TTC549 (cell line): ENCODE data around the gene UQCRHL.
A peak's percentile ranks its signal among the peaks of the same experiment; 100 is the strongest.
"Not testable (repeated sequence)": the region's sequence is repeated elsewhere in the genome, so short reads cannot be mapped to it uniquely, and the experiment has no call there.

Experiments used
- FAIRE-seq: peaks from 2 replicates; lab custom pipeline; 2012; peaks lifted over from hg19 to GRCh38; lab: Jason Lieb, UNC

Gene UQCRHL

DNA sequence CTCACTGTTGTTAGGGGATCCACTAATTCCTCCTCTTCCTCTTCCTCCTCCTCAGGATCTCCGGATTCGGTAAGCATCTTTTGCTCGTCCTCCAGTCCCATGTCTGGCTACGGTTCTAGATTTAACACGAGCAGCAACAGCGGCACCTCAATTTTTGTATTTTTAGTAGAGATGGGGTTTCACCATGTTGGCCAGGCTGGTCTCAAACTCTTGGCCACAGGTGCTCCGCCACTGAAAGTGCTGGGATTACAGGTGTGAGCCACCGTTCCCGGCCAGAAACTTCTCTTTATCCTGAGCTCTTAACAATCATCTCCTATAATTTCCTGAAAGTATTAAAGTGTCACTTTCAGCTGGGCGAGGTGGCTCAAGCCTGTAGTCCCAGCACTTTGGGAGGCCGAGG is at the start of gene UQCRHL:
UQCRHL (minus strand) TSS at position 101 of the 400 bp plus-strand sequence; CDS start at position 101, 0 bp downstream.
- FAIRE-seq, result not testable (repeated sequence)

DNA sequence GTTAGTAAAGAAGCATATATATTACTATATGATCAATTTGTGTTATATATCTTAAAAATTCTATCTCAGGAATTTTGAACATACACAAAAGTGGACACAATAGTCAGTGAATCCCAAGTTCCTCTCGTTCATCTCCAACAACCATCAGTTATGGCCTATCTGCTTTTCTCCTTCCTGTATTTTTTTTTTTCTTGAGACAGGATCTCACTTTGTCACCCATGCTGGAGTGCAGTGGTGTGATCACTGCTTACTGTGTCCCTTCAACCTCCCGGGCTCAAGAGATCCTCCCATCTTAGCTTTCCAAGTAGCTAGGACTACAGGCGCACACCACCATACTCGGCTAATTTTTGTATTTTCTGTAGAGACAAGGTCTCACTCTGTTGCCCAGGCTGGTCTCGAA is 49.4 kb upstream of the UQCRHL start:
- FAIRE-seq, result no peak

DNA sequence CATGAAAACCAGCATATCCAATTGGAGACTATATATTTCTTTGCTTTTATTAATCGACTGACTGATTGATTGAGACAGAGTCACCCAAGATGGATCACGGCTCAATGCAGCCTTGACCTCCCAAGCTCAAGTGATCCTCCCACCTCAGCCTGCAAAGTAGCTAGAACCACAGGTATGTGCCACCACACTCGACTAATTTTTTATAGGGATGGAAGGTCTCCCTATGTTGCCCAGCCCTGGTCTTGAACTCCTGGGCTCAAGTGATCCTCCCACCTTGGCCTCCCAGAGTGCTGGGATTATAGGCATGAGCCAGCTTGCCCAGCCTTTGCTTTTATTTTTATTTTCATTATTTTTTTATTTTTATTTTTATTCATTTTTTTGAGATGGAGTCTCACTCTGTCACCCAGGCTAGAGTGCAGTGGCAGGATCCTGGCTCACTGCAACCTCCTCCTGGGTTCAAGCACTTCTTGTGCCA is 45.4 kb upstream of the UQCRHL start:
- no peak for FAIRE-seq

DNA sequence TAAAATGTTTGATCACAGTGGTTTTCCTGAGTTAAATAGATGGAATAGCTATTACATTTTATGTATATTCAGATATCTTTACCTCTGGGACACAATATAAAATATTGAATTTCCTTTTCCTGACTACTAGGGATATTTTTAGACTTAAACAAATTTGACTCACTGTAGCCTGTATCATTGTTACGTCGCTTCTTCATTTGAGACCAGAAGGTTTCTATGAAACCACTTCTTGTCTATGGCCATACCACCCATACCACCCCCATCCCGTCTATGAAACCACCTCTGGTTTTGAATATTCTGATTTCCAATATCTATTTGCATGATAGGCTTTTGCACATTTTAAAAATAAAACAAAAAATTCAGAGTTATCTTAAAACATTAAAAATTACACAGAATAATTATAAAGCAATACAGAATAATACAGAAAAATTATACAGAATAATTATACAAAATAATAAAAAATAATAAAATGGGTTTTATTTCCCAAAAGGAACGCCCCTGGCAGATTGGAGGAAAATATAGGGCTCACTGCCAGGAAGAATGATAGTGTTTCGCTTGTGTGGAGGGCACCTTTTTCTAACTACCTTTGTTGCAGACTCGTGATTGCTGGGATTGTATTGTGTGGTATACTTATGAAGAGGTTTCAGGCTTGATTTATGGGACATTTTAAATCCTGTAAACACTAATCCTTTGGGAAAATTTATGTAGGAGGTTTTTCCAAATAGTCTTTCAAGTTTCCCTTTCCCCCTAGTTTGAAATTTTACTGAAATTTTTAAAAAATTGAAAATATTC is 44.8 kb upstream of the UQCRHL start:
- FAIRE-seq, result no peak

DNA sequence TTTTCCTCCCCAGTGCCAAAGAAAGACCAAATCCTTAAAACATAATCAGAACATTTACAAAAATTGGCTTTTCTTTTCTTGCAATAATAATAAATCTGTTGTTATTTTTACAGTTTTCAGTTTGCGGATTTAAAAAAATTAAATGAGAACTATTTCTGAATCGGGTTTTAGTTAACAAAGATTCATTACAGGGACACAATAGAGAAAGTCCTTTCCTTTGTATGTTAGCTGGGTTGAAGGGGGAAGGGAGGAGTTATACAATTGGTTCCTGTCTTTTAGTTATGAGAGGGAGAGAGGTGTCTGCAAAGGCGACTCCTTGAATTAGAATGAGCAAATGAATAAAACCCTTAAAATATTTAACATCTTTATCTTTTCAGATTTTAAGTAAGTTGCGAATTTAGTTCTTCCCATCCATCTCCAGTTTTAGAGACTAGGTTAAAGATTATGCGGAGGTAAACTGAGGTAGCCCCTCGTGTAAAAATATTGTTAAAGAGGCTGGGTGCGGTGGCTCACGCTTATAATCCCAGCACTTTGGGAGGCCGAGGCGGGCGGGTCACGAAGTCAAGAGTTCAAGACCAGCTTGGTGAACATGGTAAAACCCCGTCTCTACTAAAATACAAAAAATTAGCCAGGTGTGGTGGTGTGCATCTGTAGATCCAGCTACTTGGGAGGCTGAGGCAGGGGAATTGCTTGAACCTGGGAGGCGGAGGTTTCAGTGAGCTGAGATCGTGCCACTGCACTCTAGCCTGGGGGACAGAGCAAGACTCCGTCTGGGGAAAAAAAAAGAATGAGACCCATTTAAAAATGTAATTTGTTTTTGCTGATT is 44.0 kb upstream of the UQCRHL start:
- no peak for FAIRE-seq

DNA sequence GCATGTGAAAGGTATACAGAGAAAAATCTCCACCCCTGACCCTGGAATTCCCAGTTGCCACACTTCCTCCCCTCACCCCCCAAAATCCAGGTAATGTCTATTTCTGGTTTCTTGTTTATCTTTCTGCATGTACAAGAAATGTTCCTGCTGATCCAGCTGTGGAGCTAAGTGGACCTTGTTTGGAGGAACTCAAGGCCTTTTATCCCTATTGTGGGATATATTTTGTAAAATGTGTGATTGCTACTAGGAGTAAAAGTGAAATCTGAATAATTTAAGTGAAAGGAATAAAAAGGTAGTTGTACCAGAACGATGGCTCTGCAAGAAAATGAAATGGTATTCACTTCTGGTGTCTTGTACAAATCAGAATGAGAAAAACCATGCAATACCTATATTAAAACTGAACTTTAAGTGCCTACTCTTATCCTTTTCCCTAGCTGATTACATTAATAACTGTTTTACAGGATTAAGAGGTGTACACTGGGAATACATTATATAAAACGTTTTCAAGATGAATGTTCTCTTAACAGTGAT is 43.1 kb upstream of the UQCRHL start:
- no peak for FAIRE-seq

DNA sequence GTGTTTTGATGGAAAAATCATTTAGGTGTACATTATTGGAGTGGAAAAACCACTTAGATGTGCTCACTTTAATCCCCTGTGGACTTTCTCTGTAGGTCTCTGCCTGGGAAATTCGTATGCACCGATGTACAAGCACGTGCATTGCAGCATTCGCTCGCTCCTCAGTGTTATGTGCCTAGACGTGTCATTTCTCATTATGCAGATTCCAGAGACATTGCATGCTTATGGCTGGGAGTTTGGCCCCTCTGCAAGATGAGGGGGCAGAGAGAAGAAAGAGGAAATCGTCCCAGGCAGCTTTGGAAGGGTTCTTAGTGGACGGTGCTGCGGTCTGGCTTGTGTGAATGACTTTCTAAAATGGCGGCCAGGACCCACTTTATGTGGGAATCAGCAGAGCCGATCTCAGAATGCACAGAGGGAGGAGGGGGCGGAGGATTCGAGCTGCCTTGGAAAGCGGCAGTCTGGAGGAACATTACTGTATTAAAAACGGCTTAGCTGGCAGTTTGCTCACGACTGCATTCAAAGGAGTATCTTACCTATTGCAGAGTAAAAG is 42.4 kb upstream of the UQCRHL start:
- FAIRE-seq, result no peak

DNA sequence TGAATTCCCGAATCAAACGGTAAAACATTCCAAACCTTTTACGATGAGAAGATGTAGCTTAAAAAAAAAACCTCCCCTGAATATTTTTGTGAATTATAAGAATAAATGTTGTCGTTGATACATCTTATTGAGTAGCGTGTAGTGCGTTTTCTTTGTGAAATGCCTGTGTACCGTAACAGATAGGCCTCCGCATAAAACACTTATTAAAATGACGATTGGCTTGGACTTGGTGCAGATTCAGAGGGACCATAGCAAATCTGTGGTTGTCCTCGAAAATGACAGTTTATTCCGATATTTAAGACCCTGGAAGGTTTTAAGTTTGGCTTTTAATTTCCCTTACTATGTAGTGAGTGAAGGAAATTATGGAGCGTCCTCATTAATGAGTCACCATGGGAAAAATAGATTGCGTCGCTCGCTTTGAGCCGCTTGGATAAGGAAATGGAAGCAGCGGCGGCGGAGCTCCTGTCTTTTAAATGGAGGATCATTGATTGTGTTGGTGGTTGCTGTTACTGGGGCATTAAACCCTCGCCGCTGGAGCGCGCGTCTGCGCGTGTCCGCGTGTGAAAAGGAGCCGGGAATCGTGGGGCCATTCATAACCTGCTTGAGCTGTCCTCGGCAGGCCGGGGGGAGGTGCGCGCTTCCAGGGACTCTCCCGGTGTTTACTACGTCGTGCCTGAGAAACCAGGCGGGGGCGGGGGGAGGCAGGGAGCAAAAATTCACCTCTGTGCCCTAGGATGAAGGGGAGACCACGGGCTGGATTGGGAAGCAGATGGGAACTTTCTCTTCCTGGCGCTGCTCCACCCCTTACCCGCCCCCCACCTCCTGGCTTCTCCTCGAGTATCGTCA is 41.7 kb upstream of the UQCRHL start:
- no peak for FAIRE-seq

DNA sequence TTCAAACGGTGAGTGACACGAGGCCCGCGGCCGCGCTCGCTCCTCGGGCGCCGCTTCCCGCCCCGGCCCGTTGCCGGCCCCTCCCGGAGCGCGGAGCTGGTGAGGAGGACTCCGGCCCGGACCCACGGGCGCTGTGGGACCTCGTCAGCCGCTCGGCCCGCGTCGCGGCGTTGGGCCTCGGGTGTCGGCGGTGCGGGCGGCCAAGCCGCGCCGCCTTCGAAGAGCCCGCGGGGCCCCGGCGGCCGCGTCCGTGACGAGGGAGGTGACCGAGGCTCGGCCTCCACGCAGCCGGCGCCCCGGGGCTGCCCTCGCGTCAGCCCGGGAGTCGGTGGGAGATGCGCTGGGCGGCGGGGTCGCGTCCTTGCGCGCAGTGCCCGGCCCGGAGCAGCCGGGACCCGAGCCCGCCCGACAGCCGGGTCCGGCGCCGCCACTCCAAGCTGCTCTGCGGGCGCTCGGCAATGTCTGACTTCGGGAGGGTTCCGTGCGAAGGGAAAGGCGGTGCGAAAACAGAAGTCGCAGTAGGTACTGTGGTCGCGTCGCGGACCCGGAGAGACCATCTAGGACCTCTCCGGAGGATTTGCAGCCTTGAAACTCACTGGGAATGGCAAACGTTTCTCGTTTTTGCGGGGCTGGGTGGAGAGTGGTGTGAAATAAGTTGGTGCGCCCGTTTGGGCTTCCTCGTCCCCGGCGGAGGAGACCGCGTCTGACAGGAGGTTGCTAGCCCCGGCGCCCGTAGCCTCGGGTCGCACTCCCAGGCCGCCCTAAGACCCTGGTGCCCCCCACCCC is 40.9 kb upstream of the UQCRHL start:
- no peak for FAIRE-seq

DNA sequence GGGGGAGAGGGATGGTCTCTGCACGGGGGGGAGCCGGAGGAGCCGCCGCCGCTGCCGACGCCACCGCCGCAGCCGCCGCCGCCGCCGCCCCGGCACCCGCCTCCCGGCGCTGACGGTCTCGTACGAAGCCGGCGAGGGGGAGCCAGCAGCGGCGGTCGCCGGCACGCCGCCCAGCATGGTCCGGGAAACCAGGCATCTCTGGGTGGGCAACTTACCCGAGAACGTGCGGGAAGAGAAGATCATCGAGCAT is 40.4 kb upstream of the UQCRHL start:
- FAIRE-seq, result no peak

DNA sequence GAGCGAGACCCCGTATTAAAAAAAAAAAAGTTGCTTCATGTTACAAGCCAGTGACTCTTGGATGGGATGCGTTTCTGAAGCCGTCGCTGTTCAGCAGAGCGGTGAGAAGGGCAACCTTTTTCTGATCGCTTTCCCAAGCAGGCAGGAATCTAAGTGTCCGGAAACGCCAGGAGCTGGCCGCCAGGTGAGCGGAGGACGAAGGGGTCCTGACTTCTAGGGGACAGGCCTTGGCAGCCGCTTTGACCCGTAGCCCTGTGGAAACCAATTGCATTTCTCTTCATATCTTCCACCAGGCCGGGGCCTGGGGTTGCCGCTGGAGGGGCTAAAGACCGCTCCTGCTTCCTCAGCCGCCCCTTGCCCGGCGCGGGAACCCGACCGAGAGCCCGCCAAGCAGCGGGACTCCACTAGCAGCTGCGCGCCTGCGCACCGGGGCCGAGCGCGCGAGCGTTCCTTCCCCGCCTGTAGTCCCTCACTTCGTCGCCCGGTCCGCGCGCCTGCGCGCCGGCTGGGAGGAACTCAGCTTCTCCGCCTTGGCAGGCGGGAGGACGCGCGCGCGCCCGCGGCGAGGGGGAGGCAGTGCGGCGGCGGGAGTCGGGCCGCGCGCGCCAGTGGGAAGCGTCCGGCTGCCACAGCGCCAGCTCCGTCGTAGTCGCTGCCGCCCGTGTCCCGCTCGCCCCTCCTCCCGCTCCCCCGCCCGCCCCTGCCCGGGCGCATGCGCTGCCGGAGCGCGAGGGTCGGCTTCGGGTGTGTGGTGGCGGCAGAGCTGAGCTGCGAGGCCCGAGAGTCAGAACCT is 39.8 kb upstream of the UQCRHL start, which contains the start of gene SPEN:
SPEN (plus strand) TSS at position 608 of the 793 bp plus-strand sequence. CDS start 361 bp downstream, outside the sequence.
- FAIRE-seq, result no peak

DNA sequence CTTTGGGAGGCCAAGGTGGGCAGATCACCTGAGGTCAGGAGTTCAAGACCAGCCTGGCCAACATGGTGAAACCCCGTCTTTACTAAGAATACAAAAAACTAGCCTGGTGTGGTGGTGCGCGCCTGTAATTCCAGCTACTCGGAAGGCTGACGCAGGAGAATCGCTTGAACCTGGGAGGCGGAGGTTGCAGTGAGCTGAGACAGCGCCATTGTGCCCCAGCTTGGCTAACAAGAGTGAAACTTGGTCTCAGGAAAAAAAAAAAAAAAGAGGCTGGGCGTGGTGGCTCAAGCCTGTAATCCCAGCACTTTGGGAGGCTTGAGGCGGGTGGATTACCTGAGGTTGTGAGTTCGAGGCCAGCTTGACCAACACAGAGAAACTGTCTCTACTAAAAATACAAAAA is 38.6 kb upstream of the UQCRHL start:
- not testable (repeated sequence) for FAIRE-seq

DNA sequence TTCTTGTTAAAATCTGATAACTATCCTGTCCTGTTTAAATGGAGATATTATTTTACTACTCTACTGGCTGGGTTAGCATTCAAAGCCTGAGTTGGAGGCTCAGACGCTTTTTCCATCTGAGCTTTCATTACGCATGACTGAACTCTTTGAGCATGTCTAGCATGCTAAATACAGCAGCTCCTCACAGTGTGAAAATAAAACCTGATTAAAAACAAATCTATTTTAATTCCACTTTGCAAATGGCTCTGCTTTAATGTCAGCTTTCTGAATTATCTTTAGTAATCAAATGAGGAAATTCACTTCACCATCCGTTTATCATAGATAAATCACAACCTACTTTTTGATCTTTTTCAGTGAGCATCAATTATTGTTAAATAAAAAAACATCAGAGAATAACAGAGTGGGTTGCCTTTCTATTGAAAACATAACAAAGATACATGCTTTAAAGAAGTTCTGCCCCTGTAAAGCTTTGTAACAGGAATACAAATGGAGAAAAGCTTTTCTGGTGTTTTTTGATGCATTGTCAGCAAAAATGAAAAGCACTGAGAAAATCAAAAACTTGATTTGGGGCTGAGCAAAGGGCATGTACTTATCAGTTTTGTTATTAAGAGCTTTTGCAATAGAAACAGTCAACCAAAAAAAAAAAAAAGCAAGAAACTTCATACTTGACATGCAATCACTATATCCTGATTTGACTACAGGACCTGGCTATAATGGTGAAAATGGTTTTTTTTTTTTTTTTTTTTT is 36.5 kb upstream of the UQCRHL start:
- FAIRE-seq, result no peak

DNA sequence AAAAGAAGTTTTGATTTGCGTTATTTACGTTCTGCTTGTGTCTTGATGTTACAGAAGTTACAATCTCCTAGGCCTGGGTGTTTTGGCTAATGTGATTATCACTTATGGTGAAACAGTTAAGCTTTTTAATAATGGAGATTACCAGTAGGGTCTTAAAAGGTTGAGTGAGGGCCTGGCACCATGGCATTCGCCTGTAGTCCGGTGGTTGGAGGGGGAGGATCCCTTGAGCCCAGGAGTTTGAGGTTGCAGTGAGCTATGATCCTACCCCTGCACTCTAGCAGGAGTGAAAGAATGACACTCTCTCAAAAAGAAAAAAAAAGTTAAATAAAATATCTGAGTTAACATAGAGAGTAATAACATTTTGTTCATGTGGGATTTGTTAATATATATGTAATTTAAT is 31.3 kb upstream of the UQCRHL start:
- FAIRE-seq, result no peak

DNA sequence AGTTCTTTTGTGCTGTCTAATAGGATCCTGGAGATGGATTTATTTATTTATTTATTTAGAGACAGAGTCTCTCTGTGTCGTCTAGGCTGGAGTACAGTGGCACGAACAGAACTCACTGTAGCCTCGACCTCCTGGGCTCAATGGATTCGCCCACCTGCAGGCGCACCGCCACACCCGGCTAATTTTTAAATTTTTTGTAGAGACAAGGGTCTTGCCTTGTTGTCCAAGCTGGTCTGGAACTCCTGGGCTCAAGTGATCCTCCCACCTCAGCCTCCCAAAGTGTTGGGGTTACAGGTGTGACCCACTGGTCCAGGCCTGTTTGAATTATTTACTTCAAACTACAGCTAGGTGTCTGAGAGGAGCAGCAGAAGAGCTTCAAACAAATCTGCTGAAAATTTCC is 30.5 kb upstream of the UQCRHL start:
- FAIRE-seq, result no peak

DNA sequence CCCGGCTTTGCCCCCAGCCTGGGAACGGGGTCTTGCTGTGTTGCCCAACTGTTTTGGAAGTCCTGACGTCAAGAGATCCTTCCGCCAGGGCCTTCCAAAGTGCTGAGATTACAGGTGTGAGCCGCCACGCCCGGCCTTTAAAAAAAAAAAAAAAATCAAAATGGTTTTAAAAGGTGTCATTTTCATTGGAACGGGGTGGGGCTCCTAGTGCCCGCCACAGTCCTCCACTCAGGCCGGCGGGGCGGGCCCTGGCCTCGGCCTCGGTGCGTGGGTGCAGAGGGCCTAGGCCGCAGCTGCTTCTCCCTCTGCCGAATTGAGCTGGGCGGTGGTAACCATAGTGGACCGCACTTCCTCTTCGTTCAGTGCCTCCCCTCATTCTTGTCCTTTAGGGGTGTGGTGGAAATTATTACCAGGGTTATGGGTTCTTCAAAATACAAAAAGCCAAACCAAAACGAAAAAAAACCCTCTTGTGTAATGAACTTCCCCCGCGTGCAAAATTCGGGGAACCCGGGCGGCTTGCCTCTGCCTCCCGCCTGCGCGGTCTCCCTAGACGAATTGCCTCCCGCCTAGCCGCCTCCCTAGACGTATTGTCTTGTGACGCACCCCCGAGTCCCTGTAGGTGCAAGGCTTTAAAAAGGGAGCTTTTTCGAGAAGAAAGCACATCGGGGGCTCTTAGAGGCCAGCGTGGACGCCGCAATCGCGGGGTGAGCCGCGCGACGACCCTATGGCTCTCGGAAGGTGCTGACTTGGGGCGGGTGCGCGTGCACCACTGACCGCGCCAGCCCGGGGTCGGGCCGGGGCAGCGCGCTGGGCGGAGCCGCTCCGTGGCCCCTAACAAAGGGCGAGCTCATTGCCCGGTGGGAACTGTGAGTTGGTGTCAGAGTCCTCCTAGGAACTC is 29.6 kb upstream of the UQCRHL start:
- no peak for FAIRE-seq

DNA sequence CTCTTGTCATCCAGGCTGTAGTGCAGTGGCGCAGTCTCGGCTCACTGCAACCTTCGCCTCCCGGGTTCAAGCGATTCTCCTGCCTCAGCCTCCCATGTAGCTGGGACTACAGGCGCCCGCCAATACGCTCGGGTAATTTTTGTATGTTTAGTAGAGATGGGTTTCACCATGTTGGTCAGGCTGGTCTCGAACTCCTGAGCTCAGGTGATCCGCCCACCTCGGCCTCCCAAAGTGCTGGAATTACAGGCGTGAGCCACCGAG is 29.0 kb upstream of the UQCRHL start:
- not testable (repeated sequence) for FAIRE-seq

DNA sequence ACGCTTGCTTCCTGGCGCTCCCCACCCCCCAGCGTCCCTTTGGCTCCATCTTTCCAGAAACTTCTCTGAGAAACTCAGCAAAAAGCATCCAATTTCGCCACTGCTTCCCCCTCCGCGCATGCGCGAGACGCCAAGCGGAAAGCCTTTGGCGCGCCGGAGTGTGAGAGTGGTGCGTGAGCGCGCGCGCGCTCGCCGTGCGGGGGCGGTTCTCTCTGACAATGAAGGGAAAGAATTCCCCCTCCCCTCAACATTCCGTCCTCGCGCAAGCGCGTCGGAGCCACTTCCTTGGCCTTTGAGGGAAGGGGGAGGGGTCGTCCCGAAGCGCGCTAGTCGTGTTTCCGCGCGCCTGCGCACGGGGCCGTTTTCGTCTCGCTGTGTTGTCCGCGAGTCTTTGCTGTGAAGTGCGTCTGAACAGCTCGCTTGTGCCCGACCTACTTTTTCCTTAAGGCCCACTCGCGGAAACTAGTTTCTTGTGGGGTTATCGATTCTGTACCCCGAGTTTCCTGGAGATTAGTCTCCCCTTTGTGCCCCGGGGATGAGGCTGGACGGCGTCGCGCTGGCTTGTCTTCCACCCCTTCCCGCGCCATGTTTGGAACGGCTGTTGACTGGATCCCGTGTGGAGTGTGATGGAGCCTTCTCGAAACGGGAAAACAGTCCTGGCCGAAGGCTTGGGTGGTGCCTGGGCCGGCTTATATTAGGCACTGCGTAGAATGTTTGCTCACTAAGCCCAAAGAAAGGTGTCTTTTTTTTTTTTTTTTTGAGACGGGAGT is 28.5 kb upstream of the UQCRHL start:
- FAIRE-seq, result peak; percentile 86
